HepG2 (cell line): ENCODE data around the gene ZNF318. TPM values are rescaled to one million over a fixed set of nuclear protein-coding genes. Genes with fewer than 3 reads are reported as not detected.

ENCODE experiments used
- ARID5B ChIP-seq: IDR thresholded peaks from 2 replicates; pipeline ENCODE4 v1.4.0; 2020; ENCODE audit warnings: mild to moderate bottlenecking, missing genetic modification reagents
- CBX5 ChIP-seq: sonication (generic); formaldehyde crosslinking; IDR thresholded peaks from 2 replicates; pipeline ENCODE4 v1.4.0; 2020; ENCODE audit warnings: missing genetic modification reagents, borderline replicate concordance
- ELF1 ChIP-seq: sonication (generic); formaldehyde crosslinking; IDR thresholded peaks from 2 replicates; pipeline ENCODE4 v1.4.0; 2020; ENCODE audit warnings: missing genetic modification reagents
- ETV5 ChIP-seq: IDR thresholded peaks from 2 replicates; pipeline ENCODE4 v1.6.1; 2018; ENCODE audit warnings: missing biosample characterization, missing genetic modification reagents, inconsistent platforms, borderline replicate concordance
- HES4 ChIP-seq: sonication (generic); formaldehyde crosslinking; IDR thresholded peaks from 2 replicates; pipeline ENCODE4 v1.9.0; 2021; ENCODE audit warnings: mild to moderate bottlenecking, missing genetic modification reagents, borderline replicate concordance
- HNF4G ChIP-seq, 2 experiments: sonication (generic) in 1 of 2; formaldehyde crosslinking in 1 of 2; IDR thresholded peaks; 2 replicates each; pipeline versions ENCODE4 v1.4.0 to v1.6.1; 2011 to 2020; ENCODE audit warnings: borderline replicate concordance in 2 of 2, low read depth in 2 of 2, mild to moderate bottlenecking in 2 of 2, low read length in 1 of 2, missing genetic modification reagents in 1 of 2, moderate library complexity in 1 of 2
- MAX ChIP-seq: IDR thresholded peaks from 2 replicates; pipeline ENCODE4 v1.6.1; 2012; ENCODE audit warnings: inconsistent platforms
- MEIS2 ChIP-seq: sonication (generic); formaldehyde crosslinking; IDR thresholded peaks from 2 replicates; pipeline ENCODE4 v1.9.0; 2021; ENCODE audit warnings: mild to moderate bottlenecking, missing genetic modification reagents
- MLX ChIP-seq: IDR thresholded peaks from 2 replicates; pipeline ENCODE4 v1.6.1; 2016
- NKX3-1 ChIP-seq: sonication (generic); formaldehyde crosslinking; IDR thresholded peaks from 2 replicates; pipeline ENCODE4 v1.5.0; 2020; ENCODE audit warnings: missing genetic modification reagents
- NR2F1 ChIP-seq, 2 experiments: fragments of 450-650 bp in 1 of 2; formaldehyde crosslinking in 1 of 2; IDR thresholded peaks; 2 replicates each; pipeline versions ENCODE4 v1.5.0 to v1.6.1; 2016 to 2020; ENCODE audit warnings: mild to moderate bottlenecking in 1 of 2, missing compliant biosample characterization in 1 of 2, missing genetic modification reagents in 1 of 2, moderate library complexity in 1 of 2
- TBL1XR1 ChIP-seq: fragments of 150-350 bp; IDR thresholded peaks from 2 replicates; pipeline ENCODE4 v1.6.1; 2014; ENCODE audit warnings: borderline replicate concordance, low read length; ENCODE audit not compliant: partially characterized antibody
- ZBTB10 ChIP-seq: sonication (generic); formaldehyde crosslinking; IDR thresholded peaks from 2 replicates; pipeline ENCODE4 v1.4.0; 2020; ENCODE audit warnings: missing genetic modification reagents, borderline replicate concordance
- ZFP91 ChIP-seq: sonication (generic); formaldehyde crosslinking; IDR thresholded peaks from 2 replicates; pipeline ENCODE4 v1.9.0; 2022; ENCODE audit warnings: missing genetic modification reagents, mild to moderate bottlenecking, borderline replicate concordance
- ZKSCAN8 ChIP-seq: IDR thresholded peaks from 2 replicates; pipeline ENCODE4 v1.6.1; 2016; ENCODE audit warnings: borderline replicate concordance, missing genetic modification reagents, missing compliant biosample characterization
- ZNF136 ChIP-seq: sonication (generic); formaldehyde crosslinking; IDR thresholded peaks from 2 replicates; pipeline ENCODE4 v1.8.1; 2022; ENCODE audit warnings: low read depth, mild to moderate bottlenecking, moderate library complexity, missing genetic modification reagents
- ZNF251 ChIP-seq: sonication (generic); formaldehyde crosslinking; IDR thresholded peaks from 2 replicates; pipeline ENCODE4 v1.9.0; 2021; ENCODE audit warnings: mild to moderate bottlenecking, missing genetic modification reagents
- polyA plus RNA-seq, 8 experiments: library from polyadenylated mRNA; depleted of rRNA in 3 of 8; stranded (reverse) in 7 of 8; unstranded in 1 of 8; fragments of >200 nt; fragmentation: Illumina TruSeq in 4 of 8; extraction: Trizol in 4 of 8; gene quantifications; 2 replicates each; pipeline versions ENCODE4 v1.2.1 to v1.2.3, GENCODE V29; 2011 to 2016; ENCODE audit warnings: low read depth in 4 of 8, missing spikeins in 1 of 8, mixed read lengths in 1 of 8; ENCODE audit not compliant: insufficient read depth in 1 of 8
- total RNA-seq, 5 experiments: library from RNA; depleted of rRNA; stranded (reverse); fragments of >200 nt; fragmentation: Illumina TruSeq; extraction: Trizol; gene quantifications; 2 replicates each; pipeline ENCODE4 v1.2.3, GENCODE V29; 2016; ENCODE audit warnings: low read depth in 1 of 5

Gene ZNF318
- total and polyA plus RNA-seq, 2 of the 13 experiments (the other 11 are each of a cell fraction or from before 2014, with no cell fraction given) = 13.0 to 14.5 TPM

- TF ChIP-seq ARID5B (CRISPR knock-in tag) = peak; percentile 89
- peak; percentile 67 for TF ChIP-seq MAX
- peak; percentile 84 for TF ChIP-seq MEIS2
- TF ChIP-seq HNF4G (IDR thresholded peaks at IDR 0.05; ENCODE audit: borderline replicate concordance, low read depth, low read length) = peak; percentile 95
- peak; percentile 90; the same call in 1 of the 2 replicates for TF ChIP-seq HNF4G (CRISPR knock-in tag; IDR thresholded peaks at IDR 0.05; ENCODE audit: borderline replicate concordance, low read depth)
- TF ChIP-seq TBL1XR1 = peak; percentile 63
- peak; percentile 13; the same call in 1 of the 2 replicates for TF ChIP-seq ETV5 (CRISPR knock-in tag)
- peak; percentile 70; the same call in 1 of the 2 replicates for TF ChIP-seq ZBTB10 (CRISPR knock-in tag)
- TF ChIP-seq ZFP91 (CRISPR knock-in tag) = peak; percentile 34; the same call in 1 of the 2 replicates
- peak; percentile 52; the same call in 1 of the 2 replicates for TF ChIP-seq ZKSCAN8 (CRISPR knock-in tag)
- TF ChIP-seq HES4 (CRISPR knock-in tag) = no peak
- TF ChIP-seq ZNF136 = peak; percentile 54; the same call in 1 of the 2 replicates
- TF ChIP-seq ZNF251 (CRISPR knock-in tag) = no peak
- TF ChIP-seq NKX3-1 = no peak
- peak; percentile 10; the same call in 1 of the 2 replicates for TF ChIP-seq CBX5 (CRISPR knock-in tag)
- peak; percentile 24; the same call in 1 of the 2 replicates for TF ChIP-seq MLX (CRISPR knock-in tag)
- TF ChIP-seq ELF1 (CRISPR knock-in tag) = peak; percentile 40; the same call in 1 of the 2 replicates
- TF ChIP-seq NR2F1 (CRISPR knock-in tag; IDR thresholded peaks at IDR 0.05) = peak; percentile 9 to 46; a peak in 2 of 4 replicates
Observed at GRCh38 chr6:43290905-43291355, 78.5 kb downstream of the ZNF318 start (continued).
